NK-92 (cell line): ENCODE measurements around the gene ZNF335.
"Not testable (repeated sequence)": the region's sequence is repeated elsewhere in the genome, so short reads cannot be mapped to it uniquely, and the experiment has no call there.

ENCODE experiments used
- DNase-seq: peaks from one replicate; lab custom pipeline; 2025; ENCODE audit not compliant: unreplicated experiment; lab: John Stamatoyannopoulos, UW

ZNF335 gene

DNA sequence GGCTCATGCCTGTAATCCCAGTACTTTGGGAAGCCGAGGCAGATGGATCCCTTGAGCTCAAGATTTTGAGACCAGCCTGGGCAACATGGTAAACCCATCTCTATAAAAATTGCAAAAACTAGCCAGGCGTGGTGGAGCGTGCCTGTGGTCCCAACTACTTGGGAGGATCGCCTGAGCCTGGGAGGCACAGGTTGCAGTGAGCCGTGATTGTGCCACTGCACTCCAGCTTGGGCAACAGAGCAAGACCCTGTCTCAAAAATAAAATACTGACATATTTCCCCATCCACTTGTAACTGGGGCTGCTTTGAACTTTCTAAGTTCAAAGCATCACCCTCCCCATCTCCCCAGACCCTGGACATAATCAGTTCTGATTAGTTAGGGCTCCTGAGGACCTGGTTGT lies 29.5 kb upstream of the ZNF335 start:
- DNase-seq, result no peak

DNA sequence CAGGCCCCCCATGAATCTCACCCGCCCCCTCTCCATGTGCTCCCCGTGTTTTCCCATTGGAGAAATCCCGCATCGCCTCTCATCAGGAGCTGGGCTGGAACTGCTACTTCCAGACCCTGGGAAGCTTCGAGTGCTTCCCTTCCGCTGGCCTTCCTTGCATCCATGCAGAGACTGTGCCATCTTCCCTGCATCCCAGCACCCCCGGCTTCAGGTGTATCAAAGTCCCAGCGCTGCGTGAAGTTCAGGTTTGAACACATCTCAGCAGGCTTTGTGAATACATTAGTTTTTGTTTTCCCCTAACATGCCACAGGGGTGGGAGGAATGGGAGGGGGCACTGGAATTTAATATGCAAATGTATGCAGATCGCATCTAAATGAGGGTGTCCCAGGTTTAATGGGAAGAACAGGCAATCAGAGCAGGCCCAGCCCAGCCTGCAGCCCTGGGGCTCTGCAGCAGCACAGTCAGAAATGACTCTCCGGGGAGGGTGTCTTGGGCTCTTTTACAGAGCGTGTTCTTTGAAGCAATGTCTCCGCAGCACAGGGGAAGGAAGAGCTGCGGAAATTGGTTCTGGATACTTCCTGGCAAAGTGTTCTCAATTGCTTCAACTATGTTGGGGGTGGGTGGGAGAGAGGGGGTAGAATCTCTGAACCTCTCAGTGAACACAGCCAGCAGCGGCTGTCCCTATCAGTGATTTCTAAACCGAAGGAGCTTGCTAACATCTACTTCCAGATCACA lies 28.4 kb upstream of the ZNF335 start:
- no peak for DNase-seq

DNA sequence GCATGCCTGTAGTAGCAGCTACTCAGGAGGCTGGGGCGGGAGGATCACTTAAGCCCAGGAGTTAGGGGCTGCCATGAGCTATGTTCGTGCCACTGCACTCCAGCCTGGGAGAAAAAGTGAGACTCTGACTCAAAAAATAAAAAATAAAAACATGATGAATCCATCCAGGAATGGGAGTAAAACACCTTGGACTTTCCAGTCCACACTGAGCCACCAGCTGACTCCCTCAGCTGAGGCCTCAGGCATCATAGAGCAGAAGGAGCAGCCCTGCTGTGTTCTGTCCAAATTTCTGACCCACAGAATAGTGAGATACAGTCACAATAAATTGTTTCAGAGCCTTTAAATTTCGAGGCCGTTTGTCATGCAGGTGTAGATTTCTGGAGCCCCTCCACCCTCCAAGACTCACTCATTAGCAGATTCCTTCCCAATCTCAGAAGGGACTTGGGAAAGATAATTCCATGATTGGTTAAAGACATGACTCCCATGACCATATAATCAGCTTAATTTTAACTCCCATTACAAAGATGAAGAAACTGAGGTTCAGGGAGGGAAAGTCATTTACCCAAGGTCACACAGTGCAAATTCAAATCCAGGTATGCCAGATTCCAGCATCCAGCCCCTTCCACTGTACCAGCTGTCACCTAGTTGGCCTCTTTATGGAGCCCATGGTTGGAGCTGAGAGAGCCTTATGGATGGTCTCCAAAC lies 27.7 kb upstream of the ZNF335 start:
- no peak for DNase-seq

DNA sequence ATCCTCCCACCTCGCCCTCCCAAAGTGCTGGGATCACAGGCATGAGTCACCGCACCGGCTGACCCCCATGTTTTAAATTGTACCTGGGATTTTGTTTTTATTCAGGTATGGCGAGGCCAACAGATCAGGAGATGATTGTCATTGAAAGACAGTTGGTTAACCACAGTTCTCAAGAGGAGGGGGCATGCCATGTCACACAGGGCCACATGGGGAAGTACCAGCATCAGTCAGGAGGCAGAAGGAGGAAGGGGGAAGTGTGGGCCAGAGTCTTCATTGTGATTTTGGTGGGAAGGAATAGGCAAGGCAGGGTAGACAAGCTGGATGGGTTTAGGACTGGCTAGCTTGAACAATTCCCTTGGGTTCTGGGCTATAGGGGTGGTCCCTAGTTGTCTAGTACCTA lies 26.8 kb upstream of the ZNF335 start:
- no peak for DNase-seq

DNA sequence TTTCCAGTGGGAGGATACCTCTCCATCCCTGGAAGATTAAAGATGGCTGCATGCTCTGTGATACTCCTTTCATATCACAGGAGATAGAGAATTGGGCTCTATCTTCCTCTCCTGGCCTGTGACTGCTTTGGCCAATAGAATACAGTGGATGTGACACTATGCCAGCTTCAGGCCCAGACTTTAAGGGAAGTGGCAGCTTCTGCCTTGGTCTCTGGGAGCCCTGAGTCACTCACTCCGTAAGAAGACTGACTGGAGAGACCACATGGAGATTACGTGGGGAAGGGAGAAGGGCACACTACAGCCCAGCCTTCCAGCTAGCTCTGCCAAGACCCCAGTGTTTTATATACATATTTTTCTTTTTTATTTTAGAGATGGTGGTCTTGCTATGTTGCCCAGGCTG lies 26.3 kb upstream of the ZNF335 start:
- DNase-seq, result no peak

DNA sequence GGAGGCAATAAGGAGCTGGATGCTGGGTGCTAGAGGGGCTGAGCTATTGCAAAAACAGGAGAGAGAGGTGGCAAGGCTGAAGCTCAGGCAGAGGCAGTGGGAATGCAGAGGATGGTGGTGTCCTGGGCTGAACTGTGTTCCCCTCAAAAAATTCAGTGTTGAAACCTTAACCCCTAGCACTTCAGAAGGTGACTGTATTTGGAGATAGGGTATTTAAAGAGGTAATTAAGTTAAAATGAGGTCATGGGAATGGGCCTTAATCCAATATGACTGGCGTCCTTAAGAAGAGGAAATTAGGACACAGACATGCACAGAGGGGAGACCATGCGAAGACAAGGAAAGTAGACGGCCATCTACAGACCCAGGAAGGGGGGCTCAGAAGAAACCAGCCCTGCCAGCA lies 25.2 kb upstream of the ZNF335 start:
- DNase-seq, result no peak

DNA sequence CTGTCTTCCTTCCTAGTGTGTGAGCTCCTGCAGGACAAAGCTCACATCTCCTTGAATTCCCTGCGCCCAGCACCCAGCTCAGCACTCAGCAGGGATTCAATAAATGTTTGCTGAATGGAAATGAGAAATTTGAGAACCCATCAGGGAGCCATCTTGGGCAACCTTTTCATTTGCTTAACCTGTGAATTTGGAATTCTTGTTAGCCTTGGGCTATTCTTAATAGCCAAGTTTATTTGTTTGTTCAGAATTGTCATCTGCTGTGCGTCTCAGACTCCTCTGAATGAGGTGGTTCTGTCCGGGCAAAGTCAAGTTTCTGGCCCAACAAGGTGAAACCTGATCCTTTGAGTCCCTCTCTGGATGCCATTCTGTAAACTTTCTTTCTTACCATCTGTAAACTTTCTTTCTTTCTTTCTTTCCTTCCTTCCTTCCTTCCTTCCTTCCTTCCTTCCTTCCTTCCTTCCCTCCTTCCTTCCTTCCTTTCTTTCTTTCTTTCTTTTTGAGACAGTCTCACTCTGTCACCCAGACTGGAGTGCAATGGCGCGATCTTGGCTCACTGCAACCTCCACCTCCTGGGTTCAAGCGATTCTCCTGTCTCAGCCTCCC lies 23.6 kb upstream of the ZNF335 start:
- DNase-seq, result not testable (repeated sequence)

DNA sequence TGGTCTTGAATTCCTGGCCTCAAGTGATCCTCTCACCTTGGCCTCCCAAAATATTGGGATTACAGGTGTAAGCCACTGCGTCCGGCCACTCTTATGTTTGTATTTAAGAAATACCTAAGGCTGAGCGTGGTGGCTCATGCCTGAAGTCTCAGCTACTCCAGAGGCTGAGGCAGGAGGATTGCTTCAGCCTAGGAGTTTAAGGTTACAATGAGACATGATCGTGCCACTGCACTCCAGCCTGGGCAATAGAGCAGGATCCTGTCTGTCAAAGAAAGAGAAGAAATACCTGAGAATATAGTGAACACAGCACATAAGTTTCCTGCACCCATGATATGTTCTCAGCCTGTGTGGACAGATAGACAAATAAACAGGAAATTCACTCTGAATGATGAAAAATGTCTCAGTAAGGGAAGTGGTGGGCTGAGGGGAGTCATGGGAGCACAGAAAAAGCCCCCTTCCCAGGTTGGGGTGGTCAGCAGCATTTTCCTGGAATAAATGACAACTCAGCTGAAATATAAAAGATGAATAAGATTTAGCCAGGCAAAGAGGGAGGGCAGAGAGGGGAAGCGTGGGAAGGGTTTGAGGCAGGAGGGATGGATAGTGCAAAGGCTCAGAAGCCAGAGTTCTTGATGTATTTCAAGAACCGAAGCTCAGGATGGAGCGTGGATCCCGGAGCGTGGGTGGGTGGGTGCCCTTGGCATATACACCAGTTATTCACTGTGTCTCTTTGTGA lies 22.9 kb upstream of the ZNF335 start:
- no peak for DNase-seq

DNA sequence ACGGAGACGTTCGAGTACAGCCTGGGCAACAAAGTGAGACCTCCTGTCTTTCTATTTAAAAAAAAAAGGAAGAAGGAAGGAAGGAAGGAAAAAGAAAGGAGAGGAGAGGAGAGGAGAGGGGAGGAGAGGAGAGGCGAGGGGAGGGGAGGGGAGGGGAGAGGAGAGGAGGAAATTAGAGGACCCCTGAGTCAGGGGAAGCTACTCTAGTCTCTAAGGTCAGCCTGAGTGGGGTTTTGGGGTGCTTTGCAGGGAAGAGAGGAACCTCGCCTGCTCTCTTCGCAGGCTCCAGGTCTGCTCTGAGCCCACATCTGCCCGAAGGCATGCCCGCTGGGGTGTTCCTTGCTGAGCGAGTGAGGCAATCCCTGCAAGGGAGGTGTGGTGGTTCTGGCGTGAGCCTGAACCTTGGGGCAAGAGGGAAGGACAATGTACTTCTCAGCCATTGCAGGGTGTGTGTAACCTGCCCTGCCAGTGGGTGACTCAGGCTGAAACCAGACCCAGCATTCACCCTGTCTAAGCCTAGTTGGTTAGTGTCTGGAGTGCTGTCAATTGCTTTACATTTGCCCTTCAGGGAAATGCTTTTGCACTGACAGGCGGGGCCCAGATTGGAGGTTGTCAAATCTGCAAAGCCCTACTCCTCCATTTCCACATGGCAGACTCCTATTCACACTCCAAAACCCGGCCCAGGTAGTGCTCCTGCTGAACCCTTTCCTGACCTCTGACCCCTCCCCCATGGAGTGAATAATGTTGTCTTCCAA lies 21.4 kb upstream of the ZNF335 start:
- no peak for DNase-seq

DNA sequence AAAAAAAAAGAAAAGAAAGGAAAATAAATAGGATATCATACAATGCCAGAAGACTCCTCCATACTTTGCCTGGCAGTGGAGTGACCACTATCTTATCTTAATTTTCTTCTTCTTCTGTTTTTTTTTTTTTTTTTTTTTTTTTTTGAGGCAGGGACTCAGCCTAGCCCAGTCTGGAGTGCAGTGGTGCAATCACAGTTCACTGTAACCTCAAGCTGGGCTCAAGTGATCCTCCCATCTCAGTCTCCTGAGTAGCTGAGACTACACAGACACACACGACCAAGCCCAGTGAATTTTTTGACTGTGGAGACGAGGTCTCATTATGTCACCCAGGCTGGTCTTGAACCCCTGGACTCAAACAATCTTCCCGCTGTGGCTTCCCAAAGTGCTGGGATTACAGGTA lies 19.6 kb upstream of the ZNF335 start:
- no peak for DNase-seq

DNA sequence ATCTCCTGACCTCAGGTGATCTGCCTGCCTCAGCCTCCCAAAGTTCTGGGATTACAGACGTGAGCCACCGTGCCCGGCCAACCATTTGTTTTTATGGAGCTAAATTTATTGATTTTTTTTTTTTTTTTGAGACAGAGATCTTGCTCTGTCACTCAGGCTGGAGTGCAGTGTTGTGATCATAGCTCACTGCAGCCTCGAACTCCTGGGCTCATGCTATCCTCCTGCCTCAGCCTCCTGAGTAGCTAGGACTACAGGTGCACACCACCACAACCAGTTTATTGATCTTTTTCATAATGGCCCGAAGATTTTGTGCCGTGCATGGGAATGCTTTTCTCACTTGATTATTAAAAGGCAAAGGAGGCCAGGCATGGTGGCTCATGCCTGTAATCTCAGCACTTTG lies 16.8 kb upstream of the ZNF335 start:
- DNase-seq, result not testable (repeated sequence)

DNA sequence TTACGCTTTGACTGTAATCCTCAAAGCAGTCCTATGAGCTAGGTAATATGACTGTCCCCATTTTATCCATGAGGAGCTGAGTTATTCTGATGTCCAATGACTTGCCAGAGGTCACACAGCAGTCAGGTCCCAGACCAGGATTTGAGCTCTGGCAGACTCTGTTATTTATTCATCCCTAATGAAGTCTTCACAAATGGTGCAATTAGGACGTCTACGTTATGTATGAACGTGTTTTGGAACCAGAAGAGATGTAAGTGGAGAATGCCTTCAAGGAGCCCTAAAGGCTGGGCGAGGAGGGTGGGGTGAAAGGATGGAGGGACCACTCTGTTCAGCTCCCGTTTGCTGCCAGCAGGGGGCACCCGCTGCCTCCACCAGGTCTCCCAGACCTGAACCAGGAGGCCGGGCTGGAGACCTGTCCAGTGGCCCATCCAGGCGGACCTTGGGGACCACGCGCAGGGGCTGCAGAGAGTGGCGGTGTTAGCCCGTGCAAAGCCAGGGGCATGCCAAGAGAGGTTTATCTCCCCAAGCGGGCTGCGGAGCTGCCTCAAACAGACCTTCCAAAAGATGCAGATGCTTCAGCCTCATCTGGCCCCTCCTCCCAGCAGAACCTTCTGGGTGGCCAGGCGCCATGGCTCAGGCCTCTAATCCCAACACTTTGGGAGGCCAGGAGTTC lies 15.2 kb upstream of the ZNF335 start:
- DNase-seq, result no peak

DNA sequence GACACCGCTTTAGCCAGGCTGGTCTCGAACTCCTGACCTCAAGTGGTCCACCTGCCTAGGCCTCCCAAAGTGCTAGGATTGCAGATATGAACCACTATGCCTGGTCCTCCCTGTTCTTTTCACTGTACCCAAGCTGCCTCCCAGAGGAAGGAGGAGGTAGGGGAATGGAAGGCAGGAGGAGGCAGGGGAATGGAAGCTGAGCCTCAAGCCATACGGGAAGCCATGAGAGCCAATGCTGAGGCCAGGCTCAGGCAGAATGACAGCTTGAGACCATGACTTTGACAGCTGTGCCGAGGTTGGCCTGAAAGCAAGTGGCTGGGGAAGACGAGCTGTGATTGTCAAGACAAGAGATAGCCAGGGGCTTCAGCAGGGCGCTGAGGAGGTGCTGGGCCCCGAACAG lies 13.6 kb upstream of the ZNF335 start:
- DNase-seq, result no peak

DNA sequence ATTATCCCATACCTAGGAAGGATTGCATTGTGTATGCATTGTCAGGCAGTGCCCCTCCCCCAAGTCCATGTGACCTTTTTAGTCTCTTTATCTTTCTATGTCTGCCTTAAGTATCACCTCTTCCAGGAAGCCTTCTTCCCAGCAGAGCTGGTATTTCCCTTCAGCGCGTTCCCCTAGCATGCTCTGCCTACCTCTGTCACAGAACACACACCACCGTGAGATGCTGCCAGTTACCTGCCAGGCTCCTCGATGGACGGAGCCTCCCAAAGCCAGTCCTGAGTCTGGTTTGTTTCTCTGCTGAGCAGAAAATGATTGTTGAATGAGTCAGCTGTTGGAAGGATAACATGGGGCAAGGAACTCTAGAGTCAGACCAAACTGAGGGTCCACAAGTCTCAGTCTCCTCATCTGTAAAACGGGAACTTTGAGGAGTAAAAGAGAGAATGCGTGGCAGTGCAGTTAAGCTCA lies 11.3 kb upstream of the ZNF335 start:
- DNase-seq, result no peak

DNA sequence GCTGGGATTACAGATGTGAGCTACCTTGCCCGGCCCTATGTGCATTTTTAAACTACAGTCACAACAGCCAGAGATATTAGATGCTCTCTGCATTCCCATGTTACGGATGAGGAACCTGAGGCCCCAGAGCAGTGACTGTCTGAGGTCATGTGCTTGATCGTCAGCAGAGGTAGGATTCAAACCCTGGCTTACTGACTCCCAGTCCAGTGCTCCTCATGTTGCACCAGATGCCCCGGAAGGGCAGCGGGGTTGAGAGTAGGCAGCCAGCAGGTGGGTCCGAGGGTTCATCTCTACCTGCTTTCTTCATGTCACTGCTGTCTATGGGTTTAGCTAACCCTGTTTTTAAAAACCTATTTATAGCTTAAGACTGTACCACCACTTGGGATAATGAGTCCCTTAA lies 9.3 kb upstream of the ZNF335 start:
- DNase-seq, result no peak

DNA sequence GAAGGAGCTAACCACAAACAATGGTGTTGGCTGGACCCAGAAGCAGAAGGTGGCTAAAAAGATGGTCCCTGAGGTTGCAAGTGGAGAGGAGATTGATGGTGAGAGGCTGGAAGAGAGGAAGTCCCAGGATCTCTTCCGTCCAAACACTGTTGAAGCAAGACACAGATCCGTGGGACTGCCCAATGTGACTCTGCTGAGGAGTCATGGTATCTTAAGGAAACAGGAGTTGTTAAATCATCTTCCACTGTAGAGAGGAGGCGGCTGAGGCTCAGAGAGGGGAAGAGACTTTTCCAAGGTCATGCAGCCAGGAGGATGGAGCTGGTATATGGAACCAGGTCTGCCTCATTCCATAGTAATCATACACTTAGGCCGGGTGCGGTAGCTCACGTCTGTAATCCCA lies 4.1 kb upstream of the ZNF335 start:
- DNase-seq, result no peak

DNA sequence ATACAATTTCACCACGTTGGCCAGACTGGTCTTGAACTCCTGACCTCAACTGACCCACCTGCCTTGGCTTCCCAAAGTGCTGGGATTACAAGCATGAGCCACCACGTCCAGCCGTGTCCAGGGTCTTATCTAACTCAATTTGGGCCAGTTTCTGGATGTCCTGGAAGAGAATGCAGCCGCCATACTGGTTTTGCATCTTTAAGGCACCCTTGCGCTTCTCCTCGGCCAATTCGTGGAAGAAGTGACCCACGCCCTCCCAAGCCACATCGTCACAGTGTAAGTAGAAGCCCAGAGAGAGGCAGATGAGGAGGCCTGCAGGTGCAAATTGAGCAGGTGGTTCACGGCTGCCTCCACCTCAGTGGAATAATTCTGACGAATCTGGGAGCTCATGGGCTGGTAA lies 3.7 kb upstream of the ZNF335 start:
- no peak for DNase-seq

DNA sequence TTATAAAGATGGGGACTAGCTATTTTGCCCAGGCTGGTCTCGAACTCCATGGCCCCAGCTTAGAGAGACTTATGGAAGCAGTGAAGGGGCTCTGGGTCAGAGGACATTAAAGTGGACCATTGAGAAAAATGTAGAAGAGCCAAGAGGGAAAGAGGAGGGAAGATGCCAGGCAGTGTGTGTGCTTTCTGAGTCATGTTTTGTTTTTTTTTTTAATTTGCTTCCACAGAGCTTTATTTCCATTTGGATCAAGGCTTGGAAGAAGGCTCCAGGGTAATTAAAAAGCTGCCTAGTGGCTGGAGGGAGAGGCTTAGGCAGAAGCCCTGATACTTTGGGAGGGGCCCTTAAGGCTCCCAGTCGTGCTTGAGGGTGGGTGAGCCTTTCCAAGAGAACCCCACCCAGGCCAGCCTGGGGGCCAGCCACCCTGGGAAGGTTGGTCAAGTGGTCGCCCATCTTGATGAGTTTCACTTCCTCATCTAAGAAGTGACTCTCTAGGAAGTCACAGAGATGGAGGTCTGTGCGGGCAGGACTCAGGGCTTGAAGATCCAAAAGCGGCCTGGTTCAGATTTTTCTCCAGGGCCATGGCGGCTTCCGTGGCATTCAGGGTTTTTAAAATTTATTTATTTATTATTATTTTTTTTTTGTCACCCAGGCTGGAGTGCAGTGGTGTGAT lies 3.0 kb upstream of the ZNF335 start:
- no peak for DNase-seq

DNA sequence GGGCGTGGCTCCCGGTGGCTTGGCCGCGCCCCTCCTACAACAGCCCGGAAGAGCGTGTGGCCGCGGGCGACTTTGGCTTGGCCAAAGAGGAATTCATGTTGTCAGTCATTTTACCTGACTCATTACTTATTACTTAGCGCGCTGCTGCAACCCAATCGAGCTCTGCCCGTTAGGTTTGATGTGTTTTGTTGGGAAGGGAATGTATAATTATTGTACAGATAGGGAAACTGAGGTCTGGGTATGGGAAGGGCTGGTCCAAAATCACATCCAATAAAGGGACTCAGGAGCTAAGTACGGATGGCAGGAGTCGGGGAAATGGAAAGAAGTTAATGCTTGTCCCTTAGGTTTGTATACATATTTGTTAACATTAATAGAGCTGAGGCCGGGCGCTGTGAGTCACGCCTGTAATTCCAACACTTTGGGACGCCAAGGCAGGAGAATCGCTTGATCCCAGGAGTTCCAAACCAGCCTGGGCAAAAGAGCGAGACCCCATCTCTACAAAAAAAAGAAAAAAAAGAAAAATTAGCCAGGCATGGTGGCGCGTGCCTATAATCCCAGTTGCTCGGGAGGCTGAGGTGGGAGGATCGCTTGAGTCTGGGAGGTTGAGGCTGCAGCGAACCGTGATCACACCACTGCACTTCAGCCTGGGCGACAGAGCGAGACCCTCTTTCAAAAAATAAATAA lies 639 bp upstream of the ZNF335 start:
- no peak for DNase-seq

DNA sequence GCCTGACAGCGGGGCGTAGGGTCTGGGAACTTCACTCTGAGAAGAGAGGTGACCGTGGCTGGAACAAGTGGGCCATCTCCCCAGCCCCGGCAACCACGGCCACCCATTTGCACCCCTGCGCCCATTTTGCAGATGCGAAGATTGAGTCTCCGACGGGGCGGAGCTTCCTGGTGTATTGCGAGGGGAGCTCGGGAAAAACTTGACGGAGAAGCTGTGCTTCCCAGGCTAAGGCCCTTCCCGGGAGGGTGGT lies 653 bp downstream of the ZNF335 start:
- DNase-seq, result no peak
